Vagina (tissue), 2 donors: Measurements from ENCODE around the gene NUP210.

Source experiments
- POLR2A ChIP-seq, 2 donors: fragments of 450-650 bp; IDR thresholded peaks; one replicate each; pipeline ENCODE4 v1.6.1; 2017; ENCODE audit warnings: antibody characterized with exemption in 2 of 2, mild to moderate bottlenecking in 2 of 2, moderate library complexity in 2 of 2
- TF ChIP-seq, protein P1 (sequence below), 3 experiments: fragments of 450-650 bp in 2 of 3; fragments of 200-600 bp in 1 of 3; sonication (generic) in 1 of 3; IDR thresholded peaks; one replicate each; pipeline ENCODE4 v1.5.1; 2017 to 2019; ENCODE audit warnings: antibody characterized with exemption in 3 of 3, mild to moderate bottlenecking in 2 of 3, moderate library complexity in 2 of 3

DNA sequence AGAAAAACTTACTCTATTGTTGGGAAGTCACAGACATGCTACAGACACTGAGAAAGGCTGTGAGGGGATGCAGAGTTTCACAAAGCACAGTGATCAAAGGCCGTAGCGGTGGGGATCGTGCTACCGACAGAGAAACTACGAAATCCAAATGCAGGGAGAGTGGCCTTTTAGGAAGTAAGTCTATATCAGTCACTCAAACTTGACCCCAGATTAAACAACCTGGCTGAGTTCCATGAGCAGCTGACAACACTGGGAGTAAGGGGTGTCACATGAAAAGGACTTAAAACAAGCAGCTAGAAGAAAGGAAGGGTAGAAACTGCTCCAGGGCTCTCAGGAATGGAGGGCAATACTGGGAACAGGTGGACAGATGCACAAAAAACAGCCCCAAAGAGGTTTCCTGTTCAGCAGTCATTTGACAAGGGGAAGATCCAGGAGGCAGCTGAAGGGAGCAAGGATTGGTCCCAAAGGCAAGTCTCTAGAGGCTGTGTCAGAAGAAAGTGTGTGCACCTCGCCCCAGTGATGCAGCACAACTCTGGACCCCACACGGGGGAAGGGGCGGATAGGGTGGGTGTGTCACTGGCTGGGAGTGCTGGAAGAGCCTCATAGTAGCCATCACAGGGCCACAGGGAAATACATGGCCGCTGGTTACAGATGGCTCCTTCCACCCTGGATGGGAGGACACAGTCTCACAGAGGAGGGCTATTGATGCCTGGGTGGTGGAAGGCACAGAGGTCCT lies 39.7 kb upstream of the NUP210 start:
- TF ChIP-seq, protein P1, sequence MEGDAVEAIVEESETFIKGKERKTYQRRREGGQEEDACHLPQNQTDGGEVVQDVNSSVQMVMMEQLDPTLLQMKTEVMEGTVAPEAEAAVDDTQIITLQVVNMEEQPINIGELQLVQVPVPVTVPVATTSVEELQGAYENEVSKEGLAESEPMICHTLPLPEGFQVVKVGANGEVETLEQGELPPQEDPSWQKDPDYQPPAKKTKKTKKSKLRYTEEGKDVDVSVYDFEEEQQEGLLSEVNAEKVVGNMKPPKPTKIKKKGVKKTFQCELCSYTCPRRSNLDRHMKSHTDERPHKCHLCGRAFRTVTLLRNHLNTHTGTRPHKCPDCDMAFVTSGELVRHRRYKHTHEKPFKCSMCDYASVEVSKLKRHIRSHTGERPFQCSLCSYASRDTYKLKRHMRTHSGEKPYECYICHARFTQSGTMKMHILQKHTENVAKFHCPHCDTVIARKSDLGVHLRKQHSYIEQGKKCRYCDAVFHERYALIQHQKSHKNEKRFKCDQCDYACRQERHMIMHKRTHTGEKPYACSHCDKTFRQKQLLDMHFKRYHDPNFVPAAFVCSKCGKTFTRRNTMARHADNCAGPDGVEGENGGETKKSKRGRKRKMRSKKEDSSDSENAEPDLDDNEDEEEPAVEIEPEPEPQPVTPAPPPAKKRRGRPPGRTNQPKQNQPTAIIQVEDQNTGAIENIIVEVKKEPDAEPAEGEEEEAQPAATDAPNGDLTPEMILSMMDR (IDR thresholded peaks at IDR 0.05) = no peak
- TF ChIP-seq POLR2A (IDR thresholded peaks at IDR 0.05) = no peak
